ENCODE results near the gene TTC14.

GRCh38 chr3:180656406-180656805 lies 54.4 kb downstream of the TTC14 start:
- TF ChIP-seq POLR2A (IDR thresholded peaks at IDR 0.05; ENCODE audit: insufficient read depth in 1 of 2, low read depth in 2 of 2, low read length in 2 of 2) (no peak), FOSL1 (CRISPR knock-in tag; IDR thresholded peaks at IDR 0.05; ENCODE audit: borderline replicate concordance) (no peak), ZNF609 (CRISPR knock-in tag; IDR thresholded peaks at IDR 0.05; ENCODE audit: borderline replicate concordance) (no peak)
- TF ChIP-seq, protein P1, sequence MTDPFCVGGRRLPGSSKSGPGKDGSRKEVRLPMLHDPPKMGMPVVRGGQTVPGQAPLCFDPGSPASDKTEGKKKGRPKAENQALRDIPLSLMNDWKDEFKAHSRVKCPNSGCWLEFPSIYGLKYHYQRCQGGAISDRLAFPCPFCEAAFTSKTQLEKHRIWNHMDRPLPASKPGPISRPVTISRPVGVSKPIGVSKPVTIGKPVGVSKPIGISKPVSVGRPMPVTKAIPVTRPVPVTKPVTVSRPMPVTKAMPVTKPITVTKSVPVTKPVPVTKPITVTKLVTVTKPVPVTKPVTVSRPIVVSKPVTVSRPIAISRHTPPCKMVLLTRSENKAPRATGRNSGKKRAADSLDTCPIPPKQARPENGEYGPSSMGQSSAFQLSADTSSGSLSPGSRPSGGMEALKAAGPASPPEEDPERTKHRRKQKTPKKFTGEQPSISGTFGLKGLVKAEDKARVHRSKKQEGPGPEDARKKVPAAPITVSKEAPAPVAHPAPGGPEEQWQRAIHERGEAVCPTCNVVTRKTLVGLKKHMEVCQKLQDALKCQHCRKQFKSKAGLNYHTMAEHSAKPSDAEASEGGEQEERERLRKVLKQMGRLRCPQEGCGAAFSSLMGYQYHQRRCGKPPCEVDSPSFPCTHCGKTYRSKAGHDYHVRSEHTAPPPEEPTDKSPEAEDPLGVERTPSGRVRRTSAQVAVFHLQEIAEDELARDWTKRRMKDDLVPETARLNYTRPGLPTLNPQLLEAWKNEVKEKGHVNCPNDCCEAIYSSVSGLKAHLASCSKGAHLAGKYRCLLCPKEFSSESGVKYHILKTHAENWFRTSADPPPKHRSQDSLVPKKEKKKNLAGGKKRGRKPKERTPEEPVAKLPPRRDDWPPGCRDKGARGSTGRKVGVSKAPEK (CRISPR knock-in tag; IDR thresholded peaks at IDR 0.05; ENCODE audit: borderline replicate concordance), result no peak
- TF ChIP-seq, protein P2, sequence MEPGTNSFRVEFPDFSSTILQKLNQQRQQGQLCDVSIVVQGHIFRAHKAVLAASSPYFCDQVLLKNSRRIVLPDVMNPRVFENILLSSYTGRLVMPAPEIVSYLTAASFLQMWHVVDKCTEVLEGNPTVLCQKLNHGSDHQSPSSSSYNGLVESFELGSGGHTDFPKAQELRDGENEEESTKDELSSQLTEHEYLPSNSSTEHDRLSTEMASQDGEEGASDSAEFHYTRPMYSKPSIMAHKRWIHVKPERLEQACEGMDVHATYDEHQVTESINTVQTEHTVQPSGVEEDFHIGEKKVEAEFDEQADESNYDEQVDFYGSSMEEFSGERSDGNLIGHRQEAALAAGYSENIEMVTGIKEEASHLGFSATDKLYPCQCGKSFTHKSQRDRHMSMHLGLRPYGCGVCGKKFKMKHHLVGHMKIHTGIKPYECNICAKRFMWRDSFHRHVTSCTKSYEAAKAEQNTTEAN (CRISPR knock-in tag; conservative IDR thresholded peaks at IDR 0.05), result no peak

Data from HepG2 (cell line).